Measurements from ENCODE around the gene ARL4D. TPM values are rescaled to one million over a fixed set of nuclear protein-coding genes. Genes with fewer than 3 reads are reported as not detected.

ARL4D gene
- total RNA-seq, 1 donor from 2014 or later = 35.7 TPM

- H3K36me3 Mint-ChIP-seq (ENCODE audit: low read depth, unreplicated experiment) = peaks cover 14% of the 10 kb centered on the region
- no peaks in the 10 kb centered on the region for H3K4me1 Mint-ChIP-seq (ENCODE audit: unreplicated experiment)
- no peak for TF ChIP-seq CTCF (IDR thresholded peaks at IDR 0.05; ENCODE audit: unreplicated experiment)
- H3K9me3 Mint-ChIP-seq (ENCODE audit: unreplicated experiment) = peaks cover 13% of the 10 kb centered on the region
- no peak overlapping the region for H3K27ac Mint-ChIP-seq (ENCODE audit: unreplicated experiment)
- peaks cover 4% of the 10 kb centered on the region for H3K27me3 Mint-ChIP-seq (ENCODE audit: unreplicated experiment)
- H3K4me3 Mint-ChIP-seq (ENCODE audit: unreplicated experiment) = no peak overlapping the region
- DNase-seq (ENCODE audit: low spot score) = no peak
Observed at GRCh38 chr17:43381621-43382020, 17.2 kb upstream of the ARL4D start.

- Mint-ChIP-seq H3K27ac (ENCODE audit: unreplicated experiment) (no peak overlapping the region), H3K4me1 (ENCODE audit: unreplicated experiment) (no peaks in the 10 kb centered on the region), H3K9me3 (ENCODE audit: unreplicated experiment) (peaks cover 13% of the 10 kb centered on the region), H3K4me3 (ENCODE audit: unreplicated experiment) (no peak overlapping the region), H3K27me3 (ENCODE audit: unreplicated experiment) (peaks cover 4% of the 10 kb centered on the region), H3K36me3 (ENCODE audit: low read depth, unreplicated experiment) (peaks cover 14% of the 10 kb centered on the region)
- TF ChIP-seq CTCF (IDR thresholded peaks at IDR 0.05; ENCODE audit: unreplicated experiment) = no peak
- DNase-seq (ENCODE audit: low spot score) = no peak
Observed at GRCh38 chr17:43382776-43383175, 16.0 kb upstream of the ARL4D start.

- Mint-ChIP-seq H3K36me3 (ENCODE audit: low read depth, unreplicated experiment) (peaks cover 14% of the 10 kb centered on the region), H3K4me1 (ENCODE audit: unreplicated experiment) (no peaks in the 10 kb centered on the region), H3K4me3 (ENCODE audit: unreplicated experiment) (no peak overlapping the region), H3K27me3 (ENCODE audit: unreplicated experiment) (peaks cover 4% of the 10 kb centered on the region), H3K27ac (ENCODE audit: unreplicated experiment) (no peak overlapping the region), H3K9me3 (ENCODE audit: unreplicated experiment) (peaks cover 13% of the 10 kb centered on the region)
- TF ChIP-seq CTCF (IDR thresholded peaks at IDR 0.05; ENCODE audit: unreplicated experiment) = no peak
- no peak for DNase-seq (ENCODE audit: low spot score)
Observed at GRCh38 chr17:43383372-43383771, 15.4 kb upstream of the ARL4D start.

- Mint-ChIP-seq H3K9me3 (ENCODE audit: unreplicated experiment) (peaks cover 13% of the 10 kb centered on the region), H3K27me3 (ENCODE audit: unreplicated experiment) (peaks cover 4% of the 10 kb centered on the region), H3K4me1 (ENCODE audit: unreplicated experiment) (no peaks in the 10 kb centered on the region), H3K4me3 (ENCODE audit: unreplicated experiment) (no peak overlapping the region), H3K36me3 (ENCODE audit: low read depth, unreplicated experiment) (peaks cover 12% of the 10 kb centered on the region), H3K27ac (ENCODE audit: unreplicated experiment) (no peak overlapping the region)
- DNase-seq (ENCODE audit: low spot score) = no peak
- no peak for TF ChIP-seq CTCF (IDR thresholded peaks at IDR 0.05; ENCODE audit: unreplicated experiment)
Observed at GRCh38 chr17:43383826-43384475, 14.8 kb upstream of the ARL4D start.

- Mint-ChIP-seq H3K4me3 (ENCODE audit: unreplicated experiment) (no peak overlapping the region), H3K27me3 (ENCODE audit: unreplicated experiment) (peaks cover 4% of the 10 kb centered on the region), H3K4me1 (ENCODE audit: unreplicated experiment) (peaks cover 1% of the 10 kb centered on the region), H3K9me3 (ENCODE audit: unreplicated experiment) (peaks cover 13% of the 10 kb centered on the region), H3K36me3 (ENCODE audit: low read depth, unreplicated experiment) (peaks cover 12% of the 10 kb centered on the region), H3K27ac (ENCODE audit: unreplicated experiment) (no peak overlapping the region)
- TF ChIP-seq CTCF (IDR thresholded peaks at IDR 0.05; ENCODE audit: unreplicated experiment) = no peak
- no peak for DNase-seq (ENCODE audit: low spot score)
Observed at GRCh38 chr17:43384476-43384862, 14.3 kb upstream of the ARL4D start.
